Spleen (tissue), 7 donors: ENCODE results near the gene AKT1.

Experiments used
- CTCF ChIP-seq, 11 experiments: fragments of 200-600 bp in 7 of 11; fragments of 450-650 bp in 4 of 11; sonication (generic) in 4 of 11; IDR thresholded peaks in 8 of 11; conservative IDR thresholded peaks in 3 of 11; 1 replicate in 7 of 11; 2 replicates in 4 of 11; pipeline versions ENCODE4 v1.4.0 to v1.8.0; 2016 to 2021; ENCODE audit warnings: antibody characterized with exemption in 11 of 11, inconsistent platforms in 4 of 11, mild to moderate bottlenecking in 1 of 11
- POLR2AphosphoS5 ChIP-seq, 3 donors: sonication (generic); formaldehyde crosslinking; IDR thresholded peaks; one replicate each; pipeline ENCODE4 v1.5.1; 2017; ENCODE audit warnings: antibody characterized with exemption in 3 of 3
- donor health status: DM: no; HTN: no; CAD: no; lungs with moderate emphysema.
- donor health status: DM: no; HTN: no; CAD: no.
- donor health status: DM: no; HTN: no; CAD: no.

- TF ChIP-seq CTCF (IDR thresholded peaks at IDR 0.05 in 8 of 11, conservative IDR thresholded peaks at IDR 0.05 in 3 of 11): no peak
- TF ChIP-seq POLR2AphosphoS5 (IDR thresholded peaks at IDR 0.05): no peak
Observed at GRCh38 chr14:104797115-104798044, 1.8 kb upstream of the AKT1 start.
